PFSK-1 (cell line): ENCODE data around the gene CABLES1.

Source experiments
- FOXP2 ChIP-seq: optimal IDR thresholded peaks from 2 replicates; pipeline ENCODE3; 2011; ENCODE audit warnings: borderline replicate concordance, control low read depth, inconsistent platforms; ENCODE audit not compliant: insufficient read depth; ENCODE audit errors: extremely low read length, extremely low read depth
- POLR2AphosphoS5 ChIP-seq: IDR thresholded peaks from 2 replicates; pipeline ENCODE4 v1.6.1; 2012; ENCODE audit warnings: low read depth, mild to moderate bottlenecking, control low read depth, low read length, moderate library complexity
- SIN3A ChIP-seq: IDR thresholded peaks from 2 replicates; pipeline ENCODE4 v1.6.1; 2012; ENCODE audit warnings: mild to moderate bottlenecking, low read length, moderate library complexity, borderline replicate concordance; ENCODE audit not compliant: insufficient read depth
- TAF1 ChIP-seq: IDR thresholded peaks from 2 replicates; pipeline ENCODE4 v1.6.1; 2012; ENCODE audit warnings: low read length, control low read depth, borderline replicate concordance; ENCODE audit not compliant: insufficient read depth
- TF ChIP-seq, protein P1 (sequence below), 2 experiments: IDR thresholded peaks; 2 replicates each; pipeline versions ENCODE4 v1.6.1 to v1.8.0; 2011 to 2012; ENCODE audit warnings: low read depth in 2 of 2, low read length in 2 of 2, control low read depth in 1 of 2, inconsistent platforms in 1 of 2, mild to moderate bottlenecking in 1 of 2, moderate library complexity in 1 of 2; ENCODE audit not compliant: insufficient read depth in 1 of 2

The CABLES1 gene

DNA sequence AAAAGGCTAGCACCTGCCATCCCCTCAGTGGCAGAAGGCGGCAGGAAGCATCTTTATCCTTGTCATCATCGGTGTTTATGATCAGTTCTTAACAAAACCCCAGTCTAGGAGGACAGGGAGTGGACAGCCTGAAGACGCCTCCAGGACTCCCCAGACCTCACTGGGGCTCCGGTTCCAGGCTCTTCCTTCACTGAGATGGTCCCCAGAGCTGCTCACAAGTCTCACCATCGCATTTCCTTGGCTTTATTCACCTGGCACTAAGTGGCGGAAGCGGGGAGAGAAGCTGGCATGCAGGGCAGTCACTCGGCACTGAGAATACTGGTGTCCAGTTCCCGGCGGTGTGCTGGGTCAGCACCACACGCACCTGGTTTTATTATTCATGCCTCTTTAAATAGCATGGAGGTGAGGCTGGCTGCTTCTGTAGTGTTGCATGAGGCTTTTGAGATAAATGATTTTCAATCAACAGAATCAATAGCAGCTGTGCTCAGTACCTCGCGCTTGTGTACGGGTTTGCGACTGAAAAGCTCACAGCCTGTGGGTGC, 68.7 kb downstream of the CABLES1 start:
- TF ChIP-seq TAF1 (no peak), SIN3A (no peak), FOXP2 (no peak), POLR2AphosphoS5 (no peak)
- TF ChIP-seq, protein P1, sequence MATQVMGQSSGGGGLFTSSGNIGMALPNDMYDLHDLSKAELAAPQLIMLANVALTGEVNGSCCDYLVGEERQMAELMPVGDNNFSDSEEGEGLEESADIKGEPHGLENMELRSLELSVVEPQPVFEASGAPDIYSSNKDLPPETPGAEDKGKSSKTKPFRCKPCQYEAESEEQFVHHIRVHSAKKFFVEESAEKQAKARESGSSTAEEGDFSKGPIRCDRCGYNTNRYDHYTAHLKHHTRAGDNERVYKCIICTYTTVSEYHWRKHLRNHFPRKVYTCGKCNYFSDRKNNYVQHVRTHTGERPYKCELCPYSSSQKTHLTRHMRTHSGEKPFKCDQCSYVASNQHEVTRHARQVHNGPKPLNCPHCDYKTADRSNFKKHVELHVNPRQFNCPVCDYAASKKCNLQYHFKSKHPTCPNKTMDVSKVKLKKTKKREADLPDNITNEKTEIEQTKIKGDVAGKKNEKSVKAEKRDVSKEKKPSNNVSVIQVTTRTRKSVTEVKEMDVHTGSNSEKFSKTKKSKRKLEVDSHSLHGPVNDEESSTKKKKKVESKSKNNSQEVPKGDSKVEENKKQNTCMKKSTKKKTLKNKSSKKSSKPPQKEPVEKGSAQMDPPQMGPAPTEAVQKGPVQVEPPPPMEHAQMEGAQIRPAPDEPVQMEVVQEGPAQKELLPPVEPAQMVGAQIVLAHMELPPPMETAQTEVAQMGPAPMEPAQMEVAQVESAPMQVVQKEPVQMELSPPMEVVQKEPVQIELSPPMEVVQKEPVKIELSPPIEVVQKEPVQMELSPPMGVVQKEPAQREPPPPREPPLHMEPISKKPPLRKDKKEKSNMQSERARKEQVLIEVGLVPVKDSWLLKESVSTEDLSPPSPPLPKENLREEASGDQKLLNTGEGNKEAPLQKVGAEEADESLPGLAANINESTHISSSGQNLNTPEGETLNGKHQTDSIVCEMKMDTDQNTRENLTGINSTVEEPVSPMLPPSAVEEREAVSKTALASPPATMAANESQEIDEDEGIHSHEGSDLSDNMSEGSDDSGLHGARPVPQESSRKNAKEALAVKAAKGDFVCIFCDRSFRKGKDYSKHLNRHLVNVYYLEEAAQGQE (IDR thresholded peaks at IDR 0.05; ENCODE audit: insufficient read depth in 1 of 2, low read depth in 2 of 2, low read length in 2 of 2) = no peak

DNA sequence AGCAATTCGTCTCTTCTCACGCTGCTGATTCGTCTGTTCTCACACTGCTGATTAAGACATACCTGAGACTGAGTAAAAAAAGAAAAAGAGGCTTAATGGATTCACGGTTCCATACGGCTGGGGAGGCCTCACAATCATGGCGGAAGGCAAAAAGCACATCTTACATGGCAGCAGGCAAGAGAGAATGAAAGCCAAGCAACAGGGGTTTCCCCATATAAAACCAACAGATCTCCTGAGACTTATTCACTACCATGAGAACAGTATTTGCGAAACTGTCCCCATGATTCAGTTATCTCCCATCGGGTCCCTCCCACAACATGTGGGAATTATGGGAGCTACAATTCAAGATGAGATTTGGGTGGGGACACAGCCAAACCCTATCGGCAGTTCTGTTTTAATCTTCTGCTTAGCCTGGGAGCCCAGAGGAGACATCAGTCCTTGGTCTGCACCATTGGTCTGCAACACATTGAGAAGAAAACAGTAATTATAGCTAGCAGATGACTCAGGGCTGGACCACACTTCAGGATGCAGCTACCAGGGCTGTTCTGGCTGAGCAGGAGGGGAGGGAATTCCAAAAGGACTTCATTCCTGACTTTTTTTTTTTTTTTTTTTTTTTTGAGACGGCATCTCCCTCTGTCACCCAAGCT, 69.4 kb downstream of the CABLES1 start:
- TF ChIP-seq FOXP2 (no peak), TAF1 (no peak), POLR2AphosphoS5 (no peak), SIN3A (no peak)
- TF ChIP-seq, protein P1 (IDR thresholded peaks at IDR 0.05; ENCODE audit: insufficient read depth in 1 of 2, low read depth in 2 of 2, low read length in 2 of 2) = no peak

DNA sequence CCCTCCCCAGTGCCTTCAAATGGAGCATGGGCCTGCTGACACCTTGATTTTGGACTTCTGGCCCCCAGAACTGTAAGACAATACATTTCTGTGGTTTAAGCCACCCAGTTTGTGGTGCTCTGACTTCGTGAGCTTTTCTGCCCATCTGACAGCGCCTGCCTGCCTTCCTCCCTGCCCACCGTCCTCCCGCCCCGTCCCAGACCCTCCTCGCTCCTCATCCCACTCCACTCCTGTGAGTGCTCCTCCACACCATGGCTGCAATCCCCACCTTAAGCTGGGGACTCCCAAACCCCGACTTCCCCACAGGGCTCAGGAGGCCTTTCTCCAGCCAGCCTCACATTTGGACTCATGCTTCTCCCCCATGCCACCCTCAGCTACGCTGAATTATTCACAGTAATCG, 70.7 kb downstream of the CABLES1 start:
- TF ChIP-seq POLR2AphosphoS5 (no peak), TAF1 (no peak), FOXP2 (no peak), SIN3A (no peak)
- TF ChIP-seq, protein P1 (IDR thresholded peaks at IDR 0.05; ENCODE audit: insufficient read depth in 1 of 2, low read depth in 2 of 2, low read length in 2 of 2) = no peak

DNA sequence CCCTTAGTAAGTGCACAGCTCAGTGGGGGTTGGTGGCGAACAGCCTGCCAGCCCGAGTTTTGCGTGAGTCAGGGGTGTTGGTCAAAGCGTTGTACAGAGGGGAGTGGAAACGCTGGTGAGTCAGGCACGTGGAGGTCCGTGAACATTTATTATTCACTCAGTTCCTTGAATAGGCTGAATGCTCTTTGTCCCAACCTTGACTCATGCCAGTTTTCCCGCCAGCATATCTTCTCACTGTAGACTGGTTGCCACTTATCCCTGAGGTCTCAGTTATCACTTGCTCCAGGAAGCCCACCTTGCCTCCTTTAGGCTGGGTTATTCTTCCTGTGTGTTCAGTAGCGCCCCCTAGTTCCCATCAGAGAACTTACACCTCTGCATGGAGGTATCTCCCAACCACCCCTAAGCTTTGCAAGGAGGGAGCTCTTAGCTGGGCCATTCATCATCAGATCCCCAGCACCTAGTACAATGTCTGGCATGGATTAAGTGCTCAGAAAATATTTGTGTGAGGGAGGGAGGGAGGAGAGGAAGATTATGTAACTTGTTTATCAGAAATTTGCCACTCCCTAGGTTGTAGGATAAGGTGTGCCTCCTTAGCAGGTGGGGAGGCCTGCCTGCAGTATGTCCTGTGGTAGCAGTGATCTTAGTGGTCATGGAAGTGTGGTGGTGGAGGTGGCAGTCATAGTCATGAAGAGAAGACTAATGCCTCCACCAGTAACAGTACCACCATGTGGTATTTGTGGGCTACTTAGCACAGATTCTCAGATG, 72.1 kb downstream of the CABLES1 start:
- TF ChIP-seq POLR2AphosphoS5 = no peak
- no peak for TF ChIP-seq FOXP2
- TF ChIP-seq, protein P1 (IDR thresholded peaks at IDR 0.05; ENCODE audit: insufficient read depth in 1 of 2, low read depth in 2 of 2, low read length in 2 of 2) = no peak
- no peak for TF ChIP-seq SIN3A
- TF ChIP-seq TAF1 = no peak
